ENCODE data around the gene PRR11.
"Not testable (repeated sequence)": the region's sequence is repeated elsewhere in the genome, so short reads cannot be mapped to it uniquely, and the experiment has no call there.

Gene PRR11

DNA sequence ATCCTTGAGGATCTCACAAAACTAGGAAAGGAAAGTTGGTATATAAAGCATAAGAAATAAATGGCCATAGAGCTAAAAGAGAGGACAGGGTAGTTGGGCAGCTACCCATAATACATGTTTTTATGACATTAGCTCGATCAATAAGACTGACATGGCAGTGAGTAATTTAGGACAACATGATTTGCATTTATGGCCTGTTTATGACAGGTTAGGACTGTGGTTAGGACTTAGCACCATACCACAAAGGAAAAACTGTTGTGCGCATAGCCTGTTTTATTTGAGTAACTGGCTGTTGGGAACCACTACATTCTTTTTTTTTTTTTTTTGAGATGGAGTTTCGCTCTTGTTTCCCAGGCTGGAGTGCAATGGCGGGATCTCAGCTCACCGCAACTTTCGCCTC is 30.9 kb upstream of the PRR11 start:
- WGBS, 2 experiments: 89 to 91% methylated on average over 6 of the region's 6 CpGs

DNA sequence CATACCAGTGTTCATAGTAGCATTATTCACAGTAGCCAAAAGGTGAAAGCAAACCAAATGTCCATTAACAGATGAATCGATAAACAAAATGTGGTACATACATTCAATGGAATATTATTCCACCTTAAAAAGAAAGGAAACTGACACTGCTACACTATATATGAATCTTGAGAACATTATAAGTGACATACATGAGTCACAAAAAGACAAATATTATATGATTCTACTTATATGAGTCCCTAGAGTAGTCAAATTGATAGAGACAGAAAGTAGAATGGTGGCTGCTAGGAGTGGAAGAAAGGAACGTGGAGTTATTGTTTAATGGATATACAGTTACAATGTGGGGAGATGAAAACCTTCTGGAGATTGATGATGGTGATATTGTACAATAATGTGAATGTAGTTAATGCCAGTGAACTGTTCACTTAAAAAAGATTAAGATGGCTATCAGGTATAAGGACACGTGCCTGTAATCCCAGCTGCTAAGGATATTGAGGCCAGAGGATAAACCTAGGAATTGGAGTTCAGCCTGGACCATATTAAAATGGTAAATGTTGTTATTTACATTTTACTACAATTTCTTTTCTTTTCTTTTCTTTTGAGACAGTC is 28.6 kb upstream of the PRR11 start:
- H3K36me3 ChIP-seq (ENCODE audit: control insufficient read depth, insufficient read depth, low read length): peaks cover 9% of the 10 kb centered on the region
- no peak overlapping the region for H3K4me3 ChIP-seq (ENCODE audit: insufficient read depth, low read depth, low read length)
- WGBS, 2 experiments: 75 to 76% methylated on average over 2 to 3 of the region's 3 CpGs
- no peaks in the 10 kb centered on the region for H3K4me1 ChIP-seq (ENCODE audit: control insufficient read depth, insufficient read depth, low read length)
- no peaks in the 10 kb centered on the region for H3K27me3 ChIP-seq (ENCODE audit: control insufficient read depth, insufficient read depth, low read length, poor library complexity, severe bottlenecking)
- no peak overlapping the region for H3K27ac ChIP-seq (ENCODE audit: insufficient read depth, low read depth, low read length, poor library complexity, severe bottlenecking)
- H3K9me3 ChIP-seq (ENCODE audit: control insufficient read depth, low read length): no peaks in the 10 kb centered on the region

More for the DNA sequence above, 30.9 kb upstream of the PRR11 start:
- Histone ChIP-seq H3K27ac (ENCODE audit: insufficient read depth, low read depth, low read length, poor library complexity, severe bottlenecking) (no peak overlapping the region), H3K36me3 (ENCODE audit: control insufficient read depth, insufficient read depth, low read length) (peaks cover 11% of the 10 kb centered on the region), H3K27me3 (ENCODE audit: control insufficient read depth, insufficient read depth, low read length, poor library complexity, severe bottlenecking) (no peaks in the 10 kb centered on the region), H3K4me3 (ENCODE audit: insufficient read depth, low read depth, low read length) (no peak overlapping the region), H3K4me1 (ENCODE audit: control insufficient read depth, insufficient read depth, low read length) (no peaks in the 10 kb centered on the region), H3K9me3 (ENCODE audit: control insufficient read depth, low read length) (no peaks in the 10 kb centered on the region)

DNA sequence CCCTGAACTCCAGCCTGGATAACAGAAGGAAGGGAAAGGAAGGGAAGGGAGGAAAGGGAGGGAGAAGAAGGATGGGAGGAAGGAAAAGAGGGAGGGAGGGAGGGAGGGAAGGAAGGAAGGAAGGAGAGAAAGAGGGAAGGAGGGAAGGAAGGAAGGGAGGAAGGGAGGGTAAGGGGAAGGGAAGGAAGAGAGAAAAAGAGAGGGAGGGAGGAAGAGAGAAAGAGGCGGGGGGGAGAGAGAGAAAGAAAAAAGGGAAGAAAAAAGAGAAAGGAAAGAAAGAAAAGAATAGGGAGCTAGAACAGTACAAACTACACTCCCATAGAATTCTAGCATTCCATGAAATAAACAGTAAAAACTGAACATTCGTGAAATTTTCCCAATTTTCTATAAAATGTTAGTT is 25.7 kb upstream of the PRR11 start:
- Histone ChIP-seq H3K4me1 (ENCODE audit: control insufficient read depth, insufficient read depth, low read length) (no peaks in the 10 kb centered on the region), H3K27ac (ENCODE audit: insufficient read depth, low read depth, low read length, poor library complexity, severe bottlenecking) (no peak overlapping the region), H3K36me3 (ENCODE audit: control insufficient read depth, insufficient read depth, low read length) (peaks cover 8% of the 10 kb centered on the region), H3K4me3 (ENCODE audit: insufficient read depth, low read depth, low read length) (no peak overlapping the region), H3K9me3 (ENCODE audit: control insufficient read depth, low read length) (no peaks in the 10 kb centered on the region), H3K27me3 (ENCODE audit: control insufficient read depth, insufficient read depth, low read length, poor library complexity, severe bottlenecking) (no peaks in the 10 kb centered on the region)
- 80 to 93% methylated on average over 1 to 2 of the region's 2 CpGs for WGBS, 2 experiments

DNA sequence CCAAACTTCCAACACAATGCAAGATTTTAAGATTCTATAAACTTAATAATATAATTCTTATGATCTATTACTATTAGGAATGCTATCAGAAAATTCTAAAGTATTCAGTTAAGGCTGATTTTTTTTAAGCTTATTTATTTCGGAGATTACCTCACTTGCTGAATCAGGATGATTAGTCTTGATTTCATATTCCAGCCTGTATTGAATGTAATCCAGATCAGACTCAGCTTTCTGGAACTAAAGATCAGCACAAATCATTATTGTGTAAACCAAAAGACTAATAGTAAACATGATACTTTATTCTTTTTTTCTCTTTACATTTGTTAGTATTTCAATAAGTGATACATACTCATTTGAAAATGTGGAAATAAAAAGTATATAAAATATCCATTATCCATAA is 24.4 kb upstream of the PRR11 start:
- Histone ChIP-seq H3K4me1 (ENCODE audit: control insufficient read depth, insufficient read depth, low read length) (no peaks in the 10 kb centered on the region), H3K27ac (ENCODE audit: insufficient read depth, low read depth, low read length, poor library complexity, severe bottlenecking) (no peak overlapping the region), H3K4me3 (ENCODE audit: insufficient read depth, low read depth, low read length) (no peak overlapping the region), H3K9me3 (ENCODE audit: control insufficient read depth, low read length) (no peaks in the 10 kb centered on the region), H3K36me3 (ENCODE audit: control insufficient read depth, insufficient read depth, low read length) (peaks cover 8% of the 10 kb centered on the region), H3K27me3 (ENCODE audit: control insufficient read depth, insufficient read depth, low read length, poor library complexity, severe bottlenecking) (no peaks in the 10 kb centered on the region)
- 100% methylated on average over 1 of the region's 1 CpG for WGBS, 2 experiments

DNA sequence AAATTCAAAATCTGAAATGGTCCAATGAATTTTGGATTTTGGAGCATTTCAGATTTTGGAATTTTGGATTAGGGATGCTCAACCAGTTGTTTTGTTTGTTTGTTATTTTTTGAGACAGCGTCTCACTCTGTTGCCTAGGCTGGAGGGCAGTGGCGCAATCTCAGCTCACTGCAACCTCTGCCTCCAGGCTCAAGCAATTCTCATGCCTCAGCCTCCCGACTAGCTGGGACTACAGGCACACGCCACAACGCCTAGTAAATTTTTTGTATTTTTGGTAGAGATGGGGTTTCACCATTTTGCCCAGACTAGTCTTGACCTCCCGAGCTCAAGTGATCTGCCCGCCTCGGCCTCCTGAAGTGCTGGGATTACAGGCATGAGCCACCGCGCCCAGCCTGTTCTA is 17.2 kb upstream of the PRR11 start:
- WGBS, 2 experiments: 93 to 94% methylated on average over 10 of the region's 10 CpGs
- H3K9me3 ChIP-seq (ENCODE audit: control insufficient read depth, low read length); H3K4me3 ChIP-seq (ENCODE audit: insufficient read depth, low read depth, low read length): not testable (repeated sequence)

DNA sequence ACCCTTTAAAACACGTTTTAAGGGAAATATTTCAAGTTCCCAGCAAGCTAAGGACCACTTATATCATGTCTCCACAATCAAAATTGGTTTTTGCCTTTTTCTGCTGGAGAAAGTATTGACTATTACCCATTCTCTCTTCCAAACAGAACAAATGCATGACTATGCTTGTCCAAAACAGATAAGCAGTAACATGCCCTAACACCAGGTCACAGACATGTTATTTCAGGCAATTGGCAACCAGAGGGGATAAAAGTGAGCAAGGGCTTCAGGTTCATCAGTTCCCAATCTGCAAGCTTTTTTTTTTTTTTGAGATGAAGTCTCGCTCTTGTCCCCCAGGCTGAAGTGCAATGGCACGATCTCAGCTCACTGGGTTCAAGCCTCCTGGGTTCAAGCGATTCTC is 15.6 kb upstream of the PRR11 start:
- no peaks in the 10 kb centered on the region for H3K9me3 ChIP-seq (ENCODE audit: control insufficient read depth, low read length)
- no peaks in the 10 kb centered on the region for H3K36me3 ChIP-seq (ENCODE audit: control insufficient read depth, insufficient read depth, low read length)
- no peaks in the 10 kb centered on the region for H3K27me3 ChIP-seq (ENCODE audit: control insufficient read depth, insufficient read depth, low read length, poor library complexity, severe bottlenecking)
- H3K4me3 ChIP-seq (ENCODE audit: insufficient read depth, low read depth, low read length): no peak overlapping the region
- 91 to 99% methylated on average over 4 of the region's 4 CpGs for WGBS, 2 experiments
- no peak overlapping the region for H3K27ac ChIP-seq (ENCODE audit: insufficient read depth, low read depth, low read length, poor library complexity, severe bottlenecking)
- H3K4me1 ChIP-seq (ENCODE audit: control insufficient read depth, insufficient read depth, low read length): no peaks in the 10 kb centered on the region

More for the DNA sequence above, 17.2 kb upstream of the PRR11 start:
- not testable (repeated sequence) for H3K27ac ChIP-seq (ENCODE audit: insufficient read depth, low read depth, low read length, poor library complexity, severe bottlenecking); H3K4me1 ChIP-seq (ENCODE audit: control insufficient read depth, insufficient read depth, low read length); H3K36me3 ChIP-seq (ENCODE audit: control insufficient read depth, insufficient read depth, low read length); H3K27me3 ChIP-seq (ENCODE audit: control insufficient read depth, insufficient read depth, low read length, poor library complexity, severe bottlenecking)

DNA sequence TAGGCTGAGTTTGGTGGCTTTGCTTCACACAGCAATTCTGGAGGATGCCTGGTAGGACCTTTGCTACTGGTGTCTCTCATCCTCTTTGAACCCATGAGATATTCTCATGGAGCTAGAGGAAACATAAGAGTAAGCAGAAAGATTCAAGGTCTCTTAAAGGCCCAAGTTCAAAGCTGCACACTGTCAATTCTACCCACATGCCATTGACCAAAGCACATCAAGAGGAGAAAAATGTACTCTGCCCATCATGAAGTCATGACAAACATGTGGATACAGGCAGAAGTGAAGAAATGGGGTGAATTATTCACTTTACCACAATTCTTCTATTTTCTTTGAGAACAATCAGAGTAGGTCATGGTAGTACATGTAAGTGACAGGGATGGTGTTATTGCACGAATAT is 13.7 kb upstream of the PRR11 start:
- Histone ChIP-seq H3K36me3 (ENCODE audit: control insufficient read depth, insufficient read depth, low read length) (no peaks in the 10 kb centered on the region), H3K27me3 (ENCODE audit: control insufficient read depth, insufficient read depth, low read length, poor library complexity, severe bottlenecking) (no peaks in the 10 kb centered on the region), H3K9me3 (ENCODE audit: control insufficient read depth, low read length) (no peaks in the 10 kb centered on the region), H3K4me1 (ENCODE audit: control insufficient read depth, insufficient read depth, low read length) (no peaks in the 10 kb centered on the region), H3K4me3 (ENCODE audit: insufficient read depth, low read depth, low read length) (no peak overlapping the region), H3K27ac (ENCODE audit: insufficient read depth, low read depth, low read length, poor library complexity, severe bottlenecking) (no peak overlapping the region)
- WGBS, 2 experiments: 96 to 100% methylated on average over 1 of the region's 1 CpG

DNA sequence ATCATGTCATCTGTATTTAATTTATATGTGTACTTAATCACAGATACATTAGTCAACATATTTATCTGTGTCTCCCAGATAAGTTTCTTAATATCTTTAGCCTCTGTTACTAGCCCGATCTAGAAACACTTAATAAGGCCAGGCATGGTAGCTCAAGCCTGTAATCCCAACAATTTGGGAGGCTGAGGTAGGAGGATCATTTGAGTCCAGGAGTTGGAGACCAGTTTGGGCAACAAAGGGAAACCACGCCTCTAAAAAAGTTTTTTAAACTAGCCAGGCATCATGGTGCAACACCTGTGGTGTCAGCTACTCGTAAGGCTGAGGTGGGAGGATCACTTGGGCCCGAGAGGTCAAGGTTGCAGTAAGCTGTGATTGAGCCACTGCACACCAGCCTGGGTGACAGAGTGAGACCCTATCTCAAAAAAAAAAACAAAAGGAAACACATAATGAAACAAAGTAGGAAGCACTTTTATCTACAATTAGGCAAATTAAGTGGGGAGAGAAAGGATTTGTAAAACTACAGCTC is 9.9 kb upstream of the PRR11 start:
- Histone ChIP-seq H3K9me3 (ENCODE audit: control insufficient read depth, low read length) (no peaks in the 10 kb centered on the region), H3K4me3 (ENCODE audit: insufficient read depth, low read depth, low read length) (no peak overlapping the region), H3K4me1 (ENCODE audit: control insufficient read depth, insufficient read depth, low read length) (no peaks in the 10 kb centered on the region), H3K36me3 (ENCODE audit: control insufficient read depth, insufficient read depth, low read length) (no peaks in the 10 kb centered on the region), H3K27me3 (ENCODE audit: control insufficient read depth, insufficient read depth, low read length, poor library complexity, severe bottlenecking) (no peaks in the 10 kb centered on the region), H3K27ac (ENCODE audit: insufficient read depth, low read depth, low read length, poor library complexity, severe bottlenecking) (no peak overlapping the region)
- WGBS, 2 experiments: 92 to 97% methylated on average over 4 of the region's 4 CpGs

DNA sequence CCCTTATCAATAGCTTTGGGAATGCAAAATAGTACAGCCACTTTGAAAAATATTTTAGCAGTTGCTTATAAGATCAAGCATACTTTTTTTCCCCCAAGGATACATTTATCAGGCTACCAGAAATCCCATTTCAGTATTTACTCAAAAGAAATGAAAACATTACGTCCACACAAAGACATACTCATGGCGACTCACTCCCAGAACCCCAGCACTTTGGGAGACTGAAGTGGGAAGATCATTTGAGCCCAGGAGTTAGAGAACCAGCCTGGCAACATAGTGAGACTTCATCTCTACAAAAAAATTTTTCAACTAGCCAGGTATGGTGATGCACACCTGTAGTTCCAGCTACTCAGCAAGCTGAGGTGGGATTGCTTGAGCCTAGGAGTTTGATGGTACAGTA is 6.5 kb upstream of the PRR11 start:
- peaks cover 11% of the 10 kb centered on the region for H3K4me1 ChIP-seq (ENCODE audit: control insufficient read depth, insufficient read depth, low read length)
- no peak overlapping the region for H3K4me3 ChIP-seq (ENCODE audit: insufficient read depth, low read depth, low read length)
- 95 to 96% methylated on average over 2 of the region's 2 CpGs for WGBS, 2 experiments
- H3K36me3 ChIP-seq (ENCODE audit: control insufficient read depth, insufficient read depth, low read length): no peaks in the 10 kb centered on the region
- no peak overlapping the region for H3K27ac ChIP-seq (ENCODE audit: insufficient read depth, low read depth, low read length, poor library complexity, severe bottlenecking)
- H3K27me3 ChIP-seq (ENCODE audit: control insufficient read depth, insufficient read depth, low read length, poor library complexity, severe bottlenecking): no peaks in the 10 kb centered on the region
- no peaks in the 10 kb centered on the region for H3K9me3 ChIP-seq (ENCODE audit: control insufficient read depth, low read length)

DNA sequence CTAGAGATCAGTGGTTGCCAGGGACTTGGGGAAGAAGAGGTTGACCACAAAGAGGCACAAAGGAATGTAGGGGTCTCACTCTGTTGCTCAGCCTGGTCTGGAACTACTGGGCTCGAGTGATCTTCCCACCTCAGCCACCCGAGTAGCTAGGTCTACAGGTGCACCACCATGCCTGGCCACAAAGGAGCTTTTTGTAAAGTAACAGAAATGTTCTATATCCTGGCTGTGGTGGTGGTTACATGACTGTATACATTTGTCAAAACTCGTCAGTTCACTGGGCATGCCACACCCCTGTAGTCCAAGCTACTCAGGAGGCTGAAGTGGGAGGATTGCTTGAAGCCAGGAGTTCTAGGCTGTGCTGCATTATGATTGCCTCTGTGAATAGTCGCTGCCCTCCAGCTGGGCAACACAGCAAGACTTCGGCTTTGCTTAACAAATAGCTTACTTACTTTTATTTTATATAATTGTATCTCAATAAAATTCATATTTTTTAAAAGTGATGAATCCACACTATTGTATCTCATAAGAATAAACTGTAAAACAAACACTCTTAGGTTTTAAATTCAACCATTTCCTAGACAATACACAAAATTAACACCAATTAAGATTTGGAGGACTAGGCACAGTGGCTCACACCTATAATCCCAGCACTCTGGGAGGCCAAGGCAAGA is 5.6 kb upstream of the PRR11 start:
- Histone ChIP-seq H3K27ac (ENCODE audit: insufficient read depth, low read depth, low read length, poor library complexity, severe bottlenecking) (no peak overlapping the region), H3K4me1 (ENCODE audit: control insufficient read depth, insufficient read depth, low read length) (peaks cover 11% of the 10 kb centered on the region), H3K9me3 (ENCODE audit: control insufficient read depth, low read length) (no peaks in the 10 kb centered on the region), H3K36me3 (ENCODE audit: control insufficient read depth, insufficient read depth, low read length) (no peaks in the 10 kb centered on the region), H3K4me3 (ENCODE audit: insufficient read depth, low read depth, low read length) (no peak overlapping the region), H3K27me3 (ENCODE audit: control insufficient read depth, insufficient read depth, low read length, poor library complexity, severe bottlenecking) (no peaks in the 10 kb centered on the region)
- 95 to 98% methylated on average over 4 of the region's 5 CpGs for WGBS, 2 experiments

Measured in ectodermal cell (in vitro differentiated cells).